ENCODE data around the gene VTI1A. TPM values are rescaled to one million over a fixed set of nuclear protein-coding genes. Genes with fewer than 3 reads are reported as not detected.

Gene VTI1A
- total RNA-seq, 1 experiment from 2014 or later, result 22.0 TPM

GRCh38 chr10:112628951-112629609 lies 182.1 kb downstream of the VTI1A start:
- Histone ChIP-seq H2BK20ac (ENCODE audit: low read depth, low read length, poor library complexity, severe bottlenecking) (no peak overlapping the region), H4K91ac (ENCODE audit: insufficient read length, low read depth, low read length) (no peak overlapping the region)

More at GRCh38 chr10:112628951-112629609, 182.1 kb downstream of the VTI1A start:
- Histone ChIP-seq H2BK120ac (ENCODE audit: low read depth, low read length, poor library complexity, severe bottlenecking) (no peak overlapping the region), H2BK12ac (ENCODE audit: insufficient read length, low read depth, low read length) (no peak overlapping the region), H4K8ac (replicated peaks; ENCODE audit: insufficient read length, low read depth, low read length) (no peak overlapping the region), H3K14ac (ENCODE audit: insufficient read depth, low read length) (no peak overlapping the region), H3K27me3 (ENCODE audit: insufficient read depth, low read length) (no peaks in the 10 kb centered on the region), H3K4me2 (ENCODE audit: insufficient read depth, insufficient read length, low read length) (no peak overlapping the region), H2AK5ac (ENCODE audit: insufficient read length, low read length) (no peak overlapping the region), H3T11ph (ENCODE audit: low read length) (no peak overlapping the region), H3K56ac (ENCODE audit: insufficient read length, low read depth, low read length) (no peak overlapping the region), H3K23me2 (ENCODE audit: insufficient read length, low read depth, low read length, poor library complexity, severe bottlenecking) (no peaks in the 10 kb centered on the region), H2BK15ac (ENCODE audit: low read depth, low read length) (no peak overlapping the region), H3K4ac (ENCODE audit: low read depth, low read length) (no peak overlapping the region), H4K20me1 (ENCODE audit: control insufficient read depth, insufficient read depth, insufficient read length) (no peaks in the 10 kb centered on the region), H3K9me3 (ENCODE audit: control insufficient read depth, low read depth, low read length) (no peaks in the 10 kb centered on the region), H2BK5ac (ENCODE audit: insufficient read length, low read length) (no peak overlapping the region), H3K18ac (ENCODE audit: insufficient read length, low read depth, low read length) (no peak overlapping the region), H3K9ac (ENCODE audit: extremely low read depth, insufficient read length, low read length) (no peak overlapping the region), H4K5ac (ENCODE audit: insufficient read length, low read depth, low read length) (no peak overlapping the region), H3K23ac (ENCODE audit: insufficient read length, low read depth, low read length) (no peak overlapping the region), H3K27ac (ENCODE audit: insufficient read length, low read depth, low read length) (no peak overlapping the region), H3K79me2 (ENCODE audit: insufficient read depth, low read length) (no peaks in the 10 kb centered on the region), H3K79me1 (ENCODE audit: insufficient read depth, low read depth, low read length, poor library complexity, severe bottlenecking) (no peaks in the 10 kb centered on the region), H3K4me1 (ENCODE audit: insufficient read depth, low read length) (0 out of 2 replicates have a peak, but pooled peaks cover under 1% of the 10 kb centered on the region), H2AFZ (ENCODE audit: low read length) (no peak overlapping the region)
- TF ChIP-seq CTCF (conservative IDR thresholded peaks at IDR 0.05), result no peak
- no peak overlapping the region for H3K4me3 Mint-ChIP-seq
- peak overlapping the region in 2 of 3 experiments; percentile 2 to 32; a peak in 2 of 7 replicates for H3K27ac Mint-ChIP-seq
- WGBS (ENCODE audit: extremely low coverage, insufficient read length, low lambda C conversion rate), result no CpG with 5 or more reads among the region's 5 CpGs
- H3K4me1 Mint-ChIP-seq, result peaks cover 15 to 16% of the 10 kb centered on the region in 2 experiments; a peak in 3 of 4 replicates
- H3K9me3 Mint-ChIP-seq, result no peaks in the 10 kb centered on the region
- DNase-seq, result no peak
- no peaks in the 10 kb centered on the region for H3K27me3 Mint-ChIP-seq (ENCODE audit: low read depth)
- no peaks in the 10 kb centered on the region for H3K36me3 Mint-ChIP-seq (ENCODE audit: insufficient read depth in 1 of 3, low read depth in 3 of 3)

All from H9 (cell line).